Endodermal cell (in vitro differentiated cells): ENCODE data around the gene SLC38A3. TPM values are rescaled to one million over a fixed set of nuclear protein-coding genes. Genes with fewer than 3 reads are reported as not detected.

Experiments used
- DNase-seq: peaks from one replicate; pipeline ENCODE4 v3.0.0-alpha.2; 2017
- H3K27ac ChIP-seq: 2 replicates; pipeline ENCODE4 v1.5.1; 2013; ENCODE audit warnings: mild to moderate bottlenecking, low read depth, low read length, moderate library complexity
- H3K27me3 ChIP-seq: 2 replicates; pipeline ENCODE4 v1.6.1; 2013; ENCODE audit warnings: mild to moderate bottlenecking, low read length, moderate library complexity; ENCODE audit not compliant: insufficient read depth, control insufficient read depth, poor library complexity, severe bottlenecking
- H3K36me3 ChIP-seq: 2 replicates; pipeline ENCODE4 v1.7.0; 2013; ENCODE audit warnings: mild to moderate bottlenecking, low read length, moderate library complexity; ENCODE audit not compliant: control insufficient read depth, insufficient read depth
- H3K4me1 ChIP-seq: one replicate; pipeline ENCODE4 v1.7.0; 2013; ENCODE audit warnings: low read length; ENCODE audit not compliant: control insufficient read depth, insufficient read depth
- H3K4me3 ChIP-seq: 2 replicates; pipeline ENCODE4 v1.5.1; 2013; ENCODE audit warnings: mild to moderate bottlenecking, low read length, moderate library complexity
- H3K9ac ChIP-seq: 2 replicates; pipeline ENCODE4 v1.6.1; 2013; ENCODE audit warnings: mild to moderate bottlenecking, low read length, moderate library complexity; ENCODE audit not compliant: poor library complexity, severe bottlenecking; ENCODE audit errors: extremely low read depth
- H3K9me3 ChIP-seq: 2 replicates; pipeline ENCODE4 v1.6.1; 2013; ENCODE audit warnings: mild to moderate bottlenecking, low read length, moderate library complexity; ENCODE audit not compliant: control insufficient read depth
- H3K27ac Mint-ChIP-seq: 2 replicates; pipeline ENCODE4 v1.8.0; 2020; ENCODE audit warnings: mixed read lengths
- H3K27me3 Mint-ChIP-seq: 2 replicates; pipeline ENCODE4 v1.8.0; 2021; ENCODE audit warnings: mild to moderate bottlenecking, mixed read lengths; ENCODE audit not compliant: insufficient read depth
- H3K36me3 Mint-ChIP-seq: 2 replicates; pipeline ENCODE4 v1.8.0; 2020; ENCODE audit warnings: low read depth, mixed read lengths
- H3K4me1 Mint-ChIP-seq: 2 replicates; pipeline ENCODE4 v1.8.0; 2020; ENCODE audit warnings: mixed read lengths
- H3K4me3 Mint-ChIP-seq: 2 replicates; pipeline ENCODE4 v1.8.0; 2020; ENCODE audit warnings: mild to moderate bottlenecking, moderate library complexity, mixed read lengths
- H3K9me3 Mint-ChIP-seq: 2 replicates; pipeline ENCODE4 v1.8.0; 2020; ENCODE audit warnings: mild to moderate bottlenecking, mixed read lengths
- WGBS, 2 experiments: methylation state at CpG; one replicate each; pipeline versions ENCODE4 v1.1.5 to v1.1.7; 2013; ENCODE audit warnings: missing lambda C conversion rate in 2 of 2, mixed read lengths in 1 of 2; ENCODE audit not compliant: insufficient coverage in 1 of 2, insufficient read length in 1 of 2; 5-methylcytosine and 5-hydroxymethylcytosine counted together
- total RNA-seq, 2 donors: library from RNA; stranded (reverse); fragmentation: NEBNext Ultra II Directional in 1 of 2; extraction: Animal tissue kit (Norgen Biotek cat#: 25700) in 1 of 2; gene quantifications; 2 replicates in 1 of 2; 3 replicates in 1 of 2; pipeline ENCODE4 v1.2.1, GENCODE V29; 2021
- TF ChIP-seq, protein P1 (sequence below): fragments of 200-600 bp; sonication (generic); conservative IDR thresholded peaks from 2 replicates; pipeline ENCODE4 v1.5.0; 2021; ENCODE audit warnings: antibody characterized with exemption, mild to moderate bottlenecking

Gene SLC38A3
- total RNA-seq, 2 donors from 2014 or later, result 1.5 to 1.9 TPM

DNA sequence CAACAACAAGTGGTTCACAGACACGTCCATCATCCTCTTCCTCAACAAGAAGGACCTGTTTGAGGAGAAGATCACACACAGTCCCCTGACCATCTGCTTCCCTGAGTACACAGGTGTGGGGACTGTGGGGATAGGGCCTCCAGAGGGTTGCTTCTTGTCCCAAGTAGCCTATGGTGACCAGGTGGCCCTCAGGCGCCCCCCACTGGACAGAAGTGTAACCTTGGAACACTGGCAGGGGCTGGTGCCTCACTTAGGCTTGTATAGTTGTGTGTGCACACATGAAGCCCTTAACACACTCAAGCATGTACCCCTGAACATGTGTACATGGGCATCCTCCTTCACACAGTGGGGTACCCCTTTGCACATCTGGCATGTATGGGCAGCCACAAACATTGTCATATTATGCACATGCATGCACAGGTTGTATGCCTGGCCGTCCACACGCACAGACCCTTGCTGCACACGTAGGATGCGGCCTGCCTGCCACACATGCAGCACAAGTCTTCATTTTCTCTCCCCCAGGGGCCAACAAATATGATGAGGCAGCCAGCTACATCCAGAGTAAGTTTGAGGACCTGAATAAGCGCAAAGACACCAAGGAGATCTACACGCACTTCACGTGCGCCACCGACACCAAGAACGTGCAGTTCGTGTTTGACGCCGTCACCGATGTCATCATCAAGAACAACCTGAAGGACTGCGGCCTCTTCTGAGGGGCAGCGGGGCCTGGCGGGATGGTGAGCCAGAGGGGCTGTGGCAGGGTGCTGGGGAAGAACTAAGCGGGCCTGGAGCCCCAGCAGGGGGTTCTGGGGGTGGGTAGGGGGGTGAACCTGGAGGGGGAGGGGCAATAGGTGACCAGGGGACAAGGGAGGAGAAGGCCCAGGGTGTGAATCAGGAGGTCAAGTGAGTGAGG, 52.2 kb downstream of the SLC38A3 start:
- H3K27me3 ChIP-seq, result no peaks in the 10 kb centered on the region
- TF ChIP-seq, protein P1, sequence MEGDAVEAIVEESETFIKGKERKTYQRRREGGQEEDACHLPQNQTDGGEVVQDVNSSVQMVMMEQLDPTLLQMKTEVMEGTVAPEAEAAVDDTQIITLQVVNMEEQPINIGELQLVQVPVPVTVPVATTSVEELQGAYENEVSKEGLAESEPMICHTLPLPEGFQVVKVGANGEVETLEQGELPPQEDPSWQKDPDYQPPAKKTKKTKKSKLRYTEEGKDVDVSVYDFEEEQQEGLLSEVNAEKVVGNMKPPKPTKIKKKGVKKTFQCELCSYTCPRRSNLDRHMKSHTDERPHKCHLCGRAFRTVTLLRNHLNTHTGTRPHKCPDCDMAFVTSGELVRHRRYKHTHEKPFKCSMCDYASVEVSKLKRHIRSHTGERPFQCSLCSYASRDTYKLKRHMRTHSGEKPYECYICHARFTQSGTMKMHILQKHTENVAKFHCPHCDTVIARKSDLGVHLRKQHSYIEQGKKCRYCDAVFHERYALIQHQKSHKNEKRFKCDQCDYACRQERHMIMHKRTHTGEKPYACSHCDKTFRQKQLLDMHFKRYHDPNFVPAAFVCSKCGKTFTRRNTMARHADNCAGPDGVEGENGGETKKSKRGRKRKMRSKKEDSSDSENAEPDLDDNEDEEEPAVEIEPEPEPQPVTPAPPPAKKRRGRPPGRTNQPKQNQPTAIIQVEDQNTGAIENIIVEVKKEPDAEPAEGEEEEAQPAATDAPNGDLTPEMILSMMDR, result peak; percentile 92
- no peak overlapping the region for H3K4me3 ChIP-seq
- peaks cover 7% of the 10 kb centered on the region for H3K4me1 ChIP-seq
- Mint-ChIP-seq H3K27ac (peak overlapping the region; percentile 70), H3K4me1 (peaks cover 8% of the 10 kb centered on the region), H3K27me3 (no peaks in the 10 kb centered on the region), H3K36me3 (peaks cover 39% of the 10 kb centered on the region), H3K4me3 (no peak overlapping the region), H3K9me3 (no peaks in the 10 kb centered on the region)
- H3K36me3 ChIP-seq, result peaks cover 47% of the 10 kb centered on the region
- WGBS, 2 experiments, result 88 to 91% methylated on average over 6 to 20 of the region's 20 CpGs
- peak; percentile 92 for DNase-seq
- H3K9ac ChIP-seq, result no peak overlapping the region
- peak overlapping the region; percentile 100 for H3K27ac ChIP-seq
- H3K9me3 ChIP-seq, result no peaks in the 10 kb centered on the region

DNA sequence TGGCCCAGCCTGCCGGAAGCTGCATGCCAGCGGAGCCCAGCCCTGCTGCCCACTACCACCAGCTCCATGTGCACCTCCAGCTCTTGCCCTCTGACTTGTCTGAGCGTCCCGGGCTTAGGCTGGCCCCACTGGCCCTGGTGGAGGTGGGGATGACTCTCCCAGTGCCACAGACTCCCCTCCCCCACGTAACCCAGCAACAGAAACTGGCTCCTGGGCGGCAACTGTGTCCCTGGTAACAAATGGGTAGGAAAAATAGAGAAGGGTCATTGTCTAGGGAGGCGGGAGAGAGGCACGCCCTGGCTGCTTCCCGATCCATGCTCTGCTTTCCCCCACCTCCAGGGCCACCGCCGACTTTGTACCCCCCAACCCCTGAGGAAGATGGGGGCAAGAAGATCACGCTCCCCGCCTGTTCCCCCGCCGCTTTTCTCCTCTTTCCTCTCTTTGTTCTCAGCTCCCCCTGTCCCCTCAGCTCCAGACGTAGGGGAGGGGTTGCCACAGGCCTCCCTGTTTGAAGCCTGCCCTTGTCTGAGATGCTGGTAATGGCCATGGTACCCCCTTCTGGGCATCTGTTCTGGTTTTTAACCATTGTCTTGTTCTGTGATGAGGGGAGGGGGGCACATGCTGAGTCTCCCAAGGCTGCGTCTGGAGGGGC, 53.1 kb downstream of the SLC38A3 start:
- H3K27me3 Mint-ChIP-seq, result no peaks in the 10 kb centered on the region
- Histone ChIP-seq H3K27me3 (no peaks in the 10 kb centered on the region), H3K36me3 (peaks cover 45% of the 10 kb centered on the region), H3K27ac (peak overlapping the region; percentile 100), H3K9ac (no peak overlapping the region), H3K4me1 (peaks cover 7% of the 10 kb centered on the region), H3K9me3 (no peaks in the 10 kb centered on the region), H3K4me3 (no peak overlapping the region)
- peaks cover 39% of the 10 kb centered on the region for H3K36me3 Mint-ChIP-seq
- H3K9me3 Mint-ChIP-seq, result no peaks in the 10 kb centered on the region
- DNase-seq, result no peak
- no peak overlapping the region for H3K4me3 Mint-ChIP-seq
- WGBS, 2 experiments, result 72 to 87% methylated on average over 5 to 17 of the region's 17 CpGs
- TF ChIP-seq, protein P1, result no peak
- no peak overlapping the region for H3K27ac Mint-ChIP-seq
- peaks cover 8% of the 10 kb centered on the region for H3K4me1 Mint-ChIP-seq

DNA sequence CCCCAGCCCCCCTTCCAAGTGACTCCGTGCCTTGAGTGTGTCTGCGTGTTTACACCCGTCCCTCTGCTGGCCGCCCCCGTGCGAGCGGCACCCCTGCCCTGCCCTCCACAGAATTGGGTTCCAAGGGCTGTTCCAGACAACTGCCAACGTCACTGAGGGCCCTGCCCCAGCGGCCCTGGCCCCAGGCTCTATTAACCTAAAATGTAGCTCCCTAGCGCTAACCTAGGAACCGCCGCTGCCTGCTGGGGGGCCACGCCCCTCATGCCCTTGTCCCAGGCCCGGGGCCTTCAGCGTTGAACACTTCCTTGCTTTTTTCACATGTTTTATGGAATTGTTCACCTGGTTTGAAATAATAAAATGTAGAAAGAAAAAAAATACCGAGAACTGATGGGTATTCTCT, 53.9 kb downstream of the SLC38A3 start:
- Mint-ChIP-seq H3K4me1 (peaks cover 5% of the 10 kb centered on the region), H3K36me3 (peaks cover 32% of the 10 kb centered on the region), H3K27me3 (no peaks in the 10 kb centered on the region), H3K27ac (no peak overlapping the region), H3K4me3 (no peak overlapping the region), H3K9me3 (no peaks in the 10 kb centered on the region)
- TF ChIP-seq, protein P1, result peak; percentile 35
- DNase-seq, result no peak
- no peak overlapping the region for H3K4me3 ChIP-seq
- 87 to 93% methylated on average over 10 to 16 of the region's 16 CpGs for WGBS, 2 experiments
- peaks cover 7% of the 10 kb centered on the region for H3K4me1 ChIP-seq
- H3K27me3 ChIP-seq, result no peaks in the 10 kb centered on the region
- H3K36me3 ChIP-seq, result peaks cover 45% of the 10 kb centered on the region
- H3K9ac ChIP-seq, result no peak overlapping the region
- H3K9me3 ChIP-seq, result no peaks in the 10 kb centered on the region
- H3K27ac ChIP-seq, result peak overlapping the region; percentile 100
